ENCODE data around the gene SEMA4D. TPM values are rescaled to one million over a fixed set of nuclear protein-coding genes. Genes with fewer than 3 reads are reported as not detected.

Gene SEMA4D
- total RNA-seq, 1 donor, result 0.72 TPM

- no peaks in the 10 kb centered on the region for H3K9me3 ChIP-seq (ENCODE audit: low read depth, low read length)
- no peaks in the 10 kb centered on the region for H3K4me1 ChIP-seq (ENCODE audit: insufficient read depth, low read length)
- H3K27ac ChIP-seq (ENCODE audit: low read depth, low read length), result no peak overlapping the region
- H3K4me3 ChIP-seq (ENCODE audit: insufficient read depth, low read length), result no peak overlapping the region
- no peaks in the 10 kb centered on the region for H3K36me3 ChIP-seq (ENCODE audit: insufficient read depth, low read length)
- DNase-seq (ENCODE audit: insufficient read length, low spot score, missing footprints), result no peak
- no peak overlapping the region for H2AFZ ChIP-seq (ENCODE audit: low read length)
- peaks cover 3% of the 10 kb centered on the region for H3K27me3 ChIP-seq (ENCODE audit: insufficient read depth, low read length)
- TF ChIP-seq CTCF (IDR thresholded peaks at IDR 0.05; ENCODE audit: extremely low read depth, low read depth, low read length), result no peak
- H4K20me1 ChIP-seq (ENCODE audit: insufficient read depth, low read length), result no peaks in the 10 kb centered on the region
- H3K79me2 ChIP-seq (ENCODE audit: insufficient read depth, low read length), result no peaks in the 10 kb centered on the region
- no peak overlapping the region for H3K4me2 ChIP-seq (ENCODE audit: insufficient read depth, low read length)
These were observed 41.5 kb upstream of the SEMA4D start for GRCh38 chr9:89539374-89539773.

- TF ChIP-seq CTCF (IDR thresholded peaks at IDR 0.05; ENCODE audit: extremely low read depth, low read depth, low read length), result no peak
- H3K4me2 ChIP-seq (ENCODE audit: insufficient read depth, low read length), result no peak overlapping the region
These were observed 41.0 kb upstream of the SEMA4D start for GRCh38 chr9:89538871-89539270.

GRCh38 chr9:89537166-89537565 is 39.3 kb upstream of the SEMA4D start:
- Histone ChIP-seq H2AFZ (ENCODE audit: low read length) (no peak overlapping the region), H3K9me3 (ENCODE audit: low read depth, low read length) (no peaks in the 10 kb centered on the region), H3K4me2 (ENCODE audit: insufficient read depth, low read length) (no peak overlapping the region), H3K27ac (ENCODE audit: low read depth, low read length) (no peak overlapping the region), H3K4me1 (ENCODE audit: insufficient read depth, low read length) (no peaks in the 10 kb centered on the region), H3K27me3 (ENCODE audit: insufficient read depth, low read length) (no peaks in the 10 kb centered on the region), H3K79me2 (ENCODE audit: insufficient read depth, low read length) (no peaks in the 10 kb centered on the region), H3K36me3 (ENCODE audit: insufficient read depth, low read length) (no peaks in the 10 kb centered on the region), H3K4me3 (ENCODE audit: insufficient read depth, low read length) (no peak overlapping the region), H4K20me1 (ENCODE audit: insufficient read depth, low read length) (no peaks in the 10 kb centered on the region)
- no peak for TF ChIP-seq CTCF (IDR thresholded peaks at IDR 0.05; ENCODE audit: extremely low read depth, low read depth, low read length)
- DNase-seq (ENCODE audit: insufficient read length, low spot score, missing footprints), result no peak

More at GRCh38 chr9:89538871-89539270, 41.0 kb upstream of the SEMA4D start:
- no peaks in the 10 kb centered on the region for H3K79me2 ChIP-seq (ENCODE audit: insufficient read depth, low read length)
- no peak overlapping the region for H3K27ac ChIP-seq (ENCODE audit: low read depth, low read length)
- H4K20me1 ChIP-seq (ENCODE audit: insufficient read depth, low read length), result no peaks in the 10 kb centered on the region
- no peak overlapping the region for H3K4me3 ChIP-seq (ENCODE audit: insufficient read depth, low read length)
- DNase-seq (ENCODE audit: insufficient read length, low spot score, missing footprints), result no peak
- peaks cover 3% of the 10 kb centered on the region for H3K27me3 ChIP-seq (ENCODE audit: insufficient read depth, low read length)
- H2AFZ ChIP-seq (ENCODE audit: low read length), result no peak overlapping the region
- H3K4me1 ChIP-seq (ENCODE audit: insufficient read depth, low read length), result no peaks in the 10 kb centered on the region
- H3K9me3 ChIP-seq (ENCODE audit: low read depth, low read length), result no peaks in the 10 kb centered on the region
- no peaks in the 10 kb centered on the region for H3K36me3 ChIP-seq (ENCODE audit: insufficient read depth, low read length)

GRCh38 chr9:89536600-89536999 is 38.7 kb upstream of the SEMA4D start:
- Histone ChIP-seq H3K4me1 (ENCODE audit: insufficient read depth, low read length) (no peaks in the 10 kb centered on the region), H3K27me3 (ENCODE audit: insufficient read depth, low read length) (no peaks in the 10 kb centered on the region), H2AFZ (ENCODE audit: low read length) (no peak overlapping the region), H3K4me3 (ENCODE audit: insufficient read depth, low read length) (no peak overlapping the region), H3K36me3 (ENCODE audit: insufficient read depth, low read length) (no peaks in the 10 kb centered on the region), H3K9me3 (ENCODE audit: low read depth, low read length) (no peaks in the 10 kb centered on the region), H3K79me2 (ENCODE audit: insufficient read depth, low read length) (no peaks in the 10 kb centered on the region), H3K4me2 (ENCODE audit: insufficient read depth, low read length) (no peak overlapping the region), H4K20me1 (ENCODE audit: insufficient read depth, low read length) (no peaks in the 10 kb centered on the region), H3K27ac (ENCODE audit: low read depth, low read length) (no peak overlapping the region)
- DNase-seq (ENCODE audit: insufficient read length, low spot score, missing footprints), result no peak
- TF ChIP-seq CTCF (IDR thresholded peaks at IDR 0.05; ENCODE audit: extremely low read depth, low read depth, low read length), result no peak

All from osteoblast (primary cell).